MM.1S (cell line): Measurements from ENCODE around the gene RIC1.

Experiments used
- DNase-seq: peaks from one replicate; pipeline ENCODE4 v3.0.0-alpha.2; 2015
- H2AFZ ChIP-seq: fragments of 300-600 bp; sonication (generic); 2 replicates; pipeline ENCODE4 v1.6.0; 2016; ENCODE audit warnings: antibody characterized with exemption, low read length
- H3F3A ChIP-seq: fragments of 300-600 bp; sonication (generic); 2 replicates; pipeline ENCODE4 v1.6.1; 2016; ENCODE audit warnings: mild to moderate bottlenecking, antibody characterized with exemption, low read length, moderate library complexity, mixed read lengths; ENCODE audit not compliant: insufficient read depth
- H3K27ac ChIP-seq: fragments of 300-600 bp; sonication (generic); 2 replicates; pipeline ENCODE4 v1.5.1; 2016; ENCODE audit warnings: mild to moderate bottlenecking, low read length
- H3K27me3 ChIP-seq: fragments of 300-600 bp; sonication (generic); replicated peaks from 2 replicates; pipeline ENCODE4 v1.6.0; 2016; ENCODE audit warnings: low read length; ENCODE audit not compliant: insufficient read depth
- H3K36me3 ChIP-seq: fragments of 300-600 bp; sonication (generic); replicated peaks from 2 replicates; pipeline ENCODE4 v1.6.1; 2016; ENCODE audit warnings: mild to moderate bottlenecking, low read length, mixed read lengths; ENCODE audit not compliant: insufficient read depth
- H3K4me1 ChIP-seq: fragments of 300-600 bp; sonication (generic); 2 replicates; pipeline ENCODE4 v1.6.1; 2016; ENCODE audit warnings: low read length, mixed read lengths
- H3K4me2 ChIP-seq: fragments of 300-600 bp; sonication (generic); 2 replicates; pipeline ENCODE4 v1.6.0; 2016; ENCODE audit warnings: low read depth, low read length
- H3K4me3 ChIP-seq: fragments of 300-600 bp; sonication (generic); 2 replicates; pipeline ENCODE4 v1.5.1; 2016; ENCODE audit warnings: low read length, mixed read lengths
- H3K79me2 ChIP-seq: fragments of 300-600 bp; sonication (generic); 2 replicates; pipeline ENCODE4 v1.6.1; 2016; ENCODE audit warnings: mixed run types, low read length, mixed read lengths
- H3K9ac ChIP-seq: fragments of 300-600 bp; sonication (generic); 2 replicates; pipeline ENCODE4 v1.6.1; 2016; ENCODE audit warnings: low read length, mixed read lengths
- H3K9me2 ChIP-seq: fragments of 300-600 bp; sonication (generic); replicated peaks from 2 replicates; pipeline ENCODE4 v1.6.1; 2016; ENCODE audit warnings: mild to moderate bottlenecking, low read length, mixed read lengths; ENCODE audit not compliant: insufficient read depth
- H3K9me3 ChIP-seq: fragments of 300-600 bp; sonication (generic); replicated peaks from 2 replicates; pipeline ENCODE4 v1.6.1; 2016; ENCODE audit warnings: mild to moderate bottlenecking, low read length, mixed read lengths; ENCODE audit not compliant: insufficient read depth
- H4K20me1 ChIP-seq: fragments of 300-600 bp; sonication (generic); 2 replicates; pipeline ENCODE4 v1.6.1; 2016; ENCODE audit warnings: mild to moderate bottlenecking, low read length, moderate library complexity, mixed read lengths; ENCODE audit not compliant: insufficient read depth
- EZH2 ChIP-seq: fragments of 300-600 bp; sonication (generic); optimal IDR thresholded peaks from 2 replicates; pipeline ENCODE3; 2017; ENCODE audit warnings: low read depth, mild to moderate bottlenecking, antibody characterized with exemption, low read length, mixed read lengths
- EZH2phosphoT487 ChIP-seq: fragments of 300-600 bp; sonication (generic); IDR thresholded peaks from 2 replicates; pipeline ENCODE4 v1.6.1; 2018; ENCODE audit warnings: antibody characterized with exemption, low read length
- TF ChIP-seq, protein P1 (sequence below): fragments of 300-600 bp; sonication (generic); IDR thresholded peaks from 2 replicates; pipeline ENCODE4 v1.5.1; 2016; ENCODE audit warnings: antibody characterized with exemption, low read length, mixed read lengths

RIC1 gene

GRCh38 chr9:5787759-5788302 lies 158.9 kb downstream of the RIC1 start:
- no peak overlapping the region for H3K9ac ChIP-seq
- no peak overlapping the region for H2AFZ ChIP-seq
- no peak overlapping the region for H3K4me2 ChIP-seq
- H3K4me3 ChIP-seq = no peak overlapping the region
- no peak for DNase-seq
- H4K20me1 ChIP-seq = no peaks in the 10 kb centered on the region
- TF ChIP-seq EZH2phosphoT487 (no peak), EZH2 (no peak)
- TF ChIP-seq, protein P1, sequence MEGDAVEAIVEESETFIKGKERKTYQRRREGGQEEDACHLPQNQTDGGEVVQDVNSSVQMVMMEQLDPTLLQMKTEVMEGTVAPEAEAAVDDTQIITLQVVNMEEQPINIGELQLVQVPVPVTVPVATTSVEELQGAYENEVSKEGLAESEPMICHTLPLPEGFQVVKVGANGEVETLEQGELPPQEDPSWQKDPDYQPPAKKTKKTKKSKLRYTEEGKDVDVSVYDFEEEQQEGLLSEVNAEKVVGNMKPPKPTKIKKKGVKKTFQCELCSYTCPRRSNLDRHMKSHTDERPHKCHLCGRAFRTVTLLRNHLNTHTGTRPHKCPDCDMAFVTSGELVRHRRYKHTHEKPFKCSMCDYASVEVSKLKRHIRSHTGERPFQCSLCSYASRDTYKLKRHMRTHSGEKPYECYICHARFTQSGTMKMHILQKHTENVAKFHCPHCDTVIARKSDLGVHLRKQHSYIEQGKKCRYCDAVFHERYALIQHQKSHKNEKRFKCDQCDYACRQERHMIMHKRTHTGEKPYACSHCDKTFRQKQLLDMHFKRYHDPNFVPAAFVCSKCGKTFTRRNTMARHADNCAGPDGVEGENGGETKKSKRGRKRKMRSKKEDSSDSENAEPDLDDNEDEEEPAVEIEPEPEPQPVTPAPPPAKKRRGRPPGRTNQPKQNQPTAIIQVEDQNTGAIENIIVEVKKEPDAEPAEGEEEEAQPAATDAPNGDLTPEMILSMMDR = no peak
- H3K79me2 ChIP-seq = peaks cover 12% of the 10 kb centered on the region
- H3K27ac ChIP-seq = no peak overlapping the region
- H3K27me3 ChIP-seq = no peaks in the 10 kb centered on the region
- H3K9me2 ChIP-seq = no peaks in the 10 kb centered on the region
- H3K36me3 ChIP-seq = no peaks in the 10 kb centered on the region
- no peaks in the 10 kb centered on the region for H3F3A ChIP-seq
- H3K4me1 ChIP-seq = no peaks in the 10 kb centered on the region
- no peaks in the 10 kb centered on the region for H3K9me3 ChIP-seq

GRCh38 chr9:5789489-5789888 lies 160.6 kb downstream of the RIC1 start:
- Histone ChIP-seq H4K20me1 (no peaks in the 10 kb centered on the region), H3K4me2 (no peak overlapping the region), H3K79me2 (peaks cover 18% of the 10 kb centered on the region), H3K27me3 (no peaks in the 10 kb centered on the region), H3K9ac (no peak overlapping the region), H3K4me3 (no peak overlapping the region), H3F3A (no peaks in the 10 kb centered on the region), H3K9me3 (no peaks in the 10 kb centered on the region), H3K4me1 (no peaks in the 10 kb centered on the region), H3K9me2 (no peaks in the 10 kb centered on the region), H3K36me3 (no peaks in the 10 kb centered on the region), H2AFZ (no peak overlapping the region), H3K27ac (no peak overlapping the region)
- no peak for TF ChIP-seq EZH2phosphoT487
- no peak for TF ChIP-seq EZH2
- TF ChIP-seq, protein P1 = no peak
- DNase-seq = no peak

DNA sequence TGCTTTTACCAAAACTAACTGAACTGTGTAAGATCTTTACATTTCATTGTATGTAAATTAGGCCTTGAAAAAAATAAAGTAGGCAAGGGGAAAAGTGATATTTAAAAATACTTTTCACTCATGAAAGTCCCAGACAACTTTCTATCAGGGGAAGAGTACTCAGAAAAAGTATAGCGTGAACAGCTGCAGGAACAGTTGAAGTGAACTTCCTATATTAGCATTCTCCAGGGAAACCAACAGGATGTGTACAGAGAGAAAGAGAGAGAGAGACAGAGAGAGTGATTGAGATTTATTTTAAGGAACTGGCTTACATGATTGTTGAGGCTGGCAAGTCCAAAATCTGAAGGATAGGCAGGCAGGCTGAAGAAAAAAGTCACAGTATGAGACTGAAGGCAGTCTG lies 162.0 kb downstream of the RIC1 start:
- H3K27me3 ChIP-seq = no peaks in the 10 kb centered on the region
- TF ChIP-seq EZH2 (no peak), EZH2phosphoT487 (no peak)
- TF ChIP-seq, protein P1 = no peak
- H3K9ac ChIP-seq = no peak overlapping the region
- H3K79me2 ChIP-seq = peaks cover 18% of the 10 kb centered on the region
- H3F3A ChIP-seq = no peaks in the 10 kb centered on the region
- no peak overlapping the region for H3K4me2 ChIP-seq
- no peaks in the 10 kb centered on the region for H3K9me2 ChIP-seq
- no peaks in the 10 kb centered on the region for H3K36me3 ChIP-seq
- H2AFZ ChIP-seq = no peak overlapping the region
- H3K9me3 ChIP-seq = no peaks in the 10 kb centered on the region
- no peak for DNase-seq
- H3K4me3 ChIP-seq = no peak overlapping the region
- H4K20me1 ChIP-seq = no peaks in the 10 kb centered on the region
- no peaks in the 10 kb centered on the region for H3K4me1 ChIP-seq
- H3K27ac ChIP-seq = no peak overlapping the region
